ENCODE results near the gene ALAD.

DNA sequence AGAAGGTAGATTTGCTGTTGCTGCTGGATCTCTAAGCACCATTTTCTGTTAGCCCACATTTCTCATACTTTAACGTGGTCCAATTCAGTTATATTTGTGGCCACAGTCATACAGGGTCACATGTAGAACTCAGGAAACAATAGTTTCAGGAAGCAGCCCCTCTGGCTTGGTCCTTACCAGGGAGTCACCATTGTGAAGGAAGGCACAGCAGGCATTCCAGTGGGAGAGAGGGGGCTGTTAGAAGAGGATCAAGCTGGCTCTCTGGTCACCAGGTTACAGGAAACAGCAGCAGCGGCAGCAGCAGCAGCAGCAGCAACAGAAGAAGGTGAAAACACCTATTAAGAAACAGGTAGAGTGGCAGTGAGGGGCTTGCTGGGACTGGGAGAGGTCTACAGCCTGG lies 24.0 kb upstream of the ALAD start:
- TF ChIP-seq, protein P1, sequence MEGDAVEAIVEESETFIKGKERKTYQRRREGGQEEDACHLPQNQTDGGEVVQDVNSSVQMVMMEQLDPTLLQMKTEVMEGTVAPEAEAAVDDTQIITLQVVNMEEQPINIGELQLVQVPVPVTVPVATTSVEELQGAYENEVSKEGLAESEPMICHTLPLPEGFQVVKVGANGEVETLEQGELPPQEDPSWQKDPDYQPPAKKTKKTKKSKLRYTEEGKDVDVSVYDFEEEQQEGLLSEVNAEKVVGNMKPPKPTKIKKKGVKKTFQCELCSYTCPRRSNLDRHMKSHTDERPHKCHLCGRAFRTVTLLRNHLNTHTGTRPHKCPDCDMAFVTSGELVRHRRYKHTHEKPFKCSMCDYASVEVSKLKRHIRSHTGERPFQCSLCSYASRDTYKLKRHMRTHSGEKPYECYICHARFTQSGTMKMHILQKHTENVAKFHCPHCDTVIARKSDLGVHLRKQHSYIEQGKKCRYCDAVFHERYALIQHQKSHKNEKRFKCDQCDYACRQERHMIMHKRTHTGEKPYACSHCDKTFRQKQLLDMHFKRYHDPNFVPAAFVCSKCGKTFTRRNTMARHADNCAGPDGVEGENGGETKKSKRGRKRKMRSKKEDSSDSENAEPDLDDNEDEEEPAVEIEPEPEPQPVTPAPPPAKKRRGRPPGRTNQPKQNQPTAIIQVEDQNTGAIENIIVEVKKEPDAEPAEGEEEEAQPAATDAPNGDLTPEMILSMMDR (IDR thresholded peaks at IDR 0.05; ENCODE audit: borderline replicate concordance, extremely low read depth, low read length, poor library complexity, severe bottlenecking) = no peak
- no peak for TF ChIP-seq EZH2 (IDR thresholded peaks at IDR 0.05; ENCODE audit: borderline replicate concordance, low read depth, low read length, severe bottlenecking)

Measured in DND-41 (cell line).